Left lobe of liver (tissue), 2 donors: ENCODE measurements around the gene CMTM3. TPM values are rescaled to one million over a fixed set of nuclear protein-coding genes. Genes with fewer than 3 reads are reported as not detected.
A peak's percentile ranks its signal among the peaks of the same experiment; 100 is the strongest.
"Not testable (repeated sequence)": the region's sequence is repeated elsewhere in the genome, so short reads cannot be mapped to it uniquely, and the experiment has no call there.

Experiments
- ATAC-seq: fragments of 200-7000 bp; cut with Tn5 transposase; one replicate; pipeline ENCODE4 v1.9.1; 2020; ENCODE audit warnings: mild to moderate bottlenecking, moderate library complexity
- DNase-seq: peaks from one replicate; pipeline ENCODE4 v3.0.0-alpha.2; 2020; ENCODE audit warnings: low spot score
- total RNA-seq: library from RNA; stranded (reverse); gene quantifications from one replicate; pipeline ENCODE4 v1.2.1, GENCODE V29; 2021
- donor health status: DM: no; HTN: no; CAD: no; lungs with moderate emphysema.
- donor health status: DM: no; HTN: yes; CAD: no.

Gene CMTM3
- total RNA-seq, 1 donor from 2014 or later = 2.0 TPM

- DNase-seq = no peak
- ATAC-seq = no peak
These were observed 53.8 kb downstream of the CMTM3 start for GRCh38 chr16:66658143-66658859.

DNA sequence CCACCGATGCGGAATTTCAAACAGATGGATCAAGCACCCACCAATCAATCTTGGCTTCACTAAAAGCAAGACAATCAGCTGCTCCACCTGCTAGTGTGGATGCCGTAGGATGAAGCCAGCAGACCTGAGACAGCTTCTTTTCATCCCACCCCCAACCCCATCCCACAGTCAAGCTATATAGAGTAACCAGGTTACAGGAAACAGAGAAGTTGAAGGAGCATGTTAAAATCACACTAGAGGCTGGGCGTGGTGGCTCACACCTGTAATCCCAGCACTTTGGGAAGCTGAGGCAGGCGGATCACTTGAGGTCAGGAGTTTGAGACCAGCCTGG lies 54.3 kb downstream of the CMTM3 start:
- ATAC-seq (no peak), DNase-seq (no peak)

DNA sequence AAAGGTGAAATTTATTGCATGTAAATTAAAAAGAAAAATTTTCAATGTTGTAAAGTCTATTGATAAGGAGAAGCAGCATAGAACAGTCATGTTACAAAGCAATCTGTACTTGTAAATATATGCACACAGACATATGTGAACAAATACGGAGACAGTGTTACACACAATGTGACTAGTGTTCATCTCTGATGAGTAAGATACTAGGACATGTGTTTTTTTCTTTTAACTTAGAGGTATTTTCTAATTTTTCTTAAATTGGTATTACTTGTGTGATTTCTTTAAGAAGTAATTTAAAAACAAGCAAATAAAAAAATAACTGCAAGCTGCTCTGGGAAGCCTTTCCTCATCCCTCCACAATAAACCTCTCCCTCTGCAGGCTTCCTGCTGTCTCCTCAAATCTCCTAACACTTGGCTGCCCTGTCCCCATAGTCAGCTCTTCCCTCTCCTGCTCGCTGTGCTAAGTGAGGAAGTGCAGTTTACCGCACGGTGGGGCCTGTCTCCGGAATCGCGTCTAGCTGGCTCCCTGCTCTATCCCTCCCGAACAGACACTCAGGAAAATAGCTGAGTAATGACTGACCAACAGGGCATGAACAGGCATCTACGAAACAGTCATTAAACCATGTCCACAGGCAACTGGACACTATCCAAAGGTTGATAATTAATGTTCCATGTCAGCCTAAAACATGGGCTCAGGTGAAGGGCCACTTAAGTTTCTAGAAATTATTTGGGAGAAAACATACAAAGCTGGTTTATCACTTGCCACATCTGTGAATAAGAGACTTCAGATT lies 56.1 kb downstream of the CMTM3 start:
- DNase-seq (peak; percentile 67), ATAC-seq (peak; percentile 93)

- peak; percentile 40 for ATAC-seq
These were observed 56.7 kb downstream of the CMTM3 start for GRCh38 chr16:66661210-66661560.

DNA sequence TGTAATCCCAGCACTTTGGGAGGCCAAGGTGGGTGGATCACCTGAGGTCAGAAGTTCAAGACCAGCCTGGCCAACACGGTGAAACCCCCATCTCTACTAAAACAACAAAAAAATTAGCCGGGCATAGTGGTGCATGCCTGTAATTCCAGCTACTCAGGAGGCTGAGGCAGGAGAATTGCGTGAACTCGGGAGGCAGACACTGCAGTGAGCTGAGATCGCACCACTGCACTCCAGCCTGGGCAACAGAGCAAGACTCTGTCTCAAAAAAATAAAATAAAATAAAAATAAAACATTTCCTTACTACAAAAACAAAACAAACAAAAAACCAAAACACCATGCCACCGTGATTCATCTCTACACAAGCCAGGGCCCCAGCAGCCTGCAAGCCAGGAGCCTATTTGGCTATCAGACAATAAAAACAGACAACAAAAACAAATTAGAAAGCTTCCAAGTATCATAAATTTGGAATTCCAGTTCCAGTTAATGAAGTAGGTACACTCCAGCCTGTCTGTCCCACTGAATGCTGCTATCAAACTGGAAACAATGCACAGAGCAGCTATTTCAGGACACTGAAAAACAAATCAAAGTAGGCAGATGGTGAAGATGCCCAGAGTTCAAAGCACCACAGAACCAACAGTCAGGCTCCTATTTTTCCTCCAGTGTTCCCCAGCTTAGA lies 57.3 kb downstream of the CMTM3 start:
- ATAC-seq, DNase-seq: not testable (repeated sequence)

More at GRCh38 chr16:66661210-66661560, 56.7 kb downstream of the CMTM3 start:
- DNase-seq = no peak

DNA sequence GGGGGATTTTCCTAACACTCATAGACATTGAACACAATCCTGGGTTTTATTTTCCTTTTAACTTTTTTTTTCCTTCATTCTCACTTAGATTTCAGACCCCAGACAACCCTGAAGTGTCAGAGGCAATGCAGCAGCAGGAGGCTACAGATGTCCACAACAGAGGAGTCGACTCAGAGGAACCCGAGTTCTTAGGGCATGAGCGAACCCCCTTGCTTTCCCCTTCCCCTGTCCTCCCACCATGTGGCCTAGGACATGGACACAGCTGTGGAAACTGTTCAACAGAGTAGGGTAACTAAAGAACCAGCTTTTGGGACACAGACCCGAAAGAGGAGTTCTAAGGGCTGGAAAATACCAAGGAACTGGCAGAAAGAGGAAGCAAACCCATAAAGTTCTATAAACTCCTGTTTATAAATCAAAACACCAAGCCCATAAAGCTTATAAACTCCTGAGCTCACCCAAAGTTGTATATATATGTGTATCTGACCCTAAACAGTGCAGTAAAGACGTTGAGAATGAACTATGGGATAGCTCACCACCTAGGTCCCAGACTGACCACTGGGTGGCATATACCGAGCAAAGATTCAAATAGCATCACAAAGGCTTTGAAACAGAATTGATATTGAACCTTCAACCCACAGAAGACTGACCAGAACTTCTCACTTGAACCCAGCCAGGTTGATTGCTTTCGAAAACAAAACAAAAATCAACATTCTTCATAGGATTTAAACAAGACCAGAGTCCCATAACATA lies 58.1 kb downstream of the CMTM3 start:
- no peak for DNase-seq

More for the DNA sequence above, 58.1 kb downstream of the CMTM3 start:
- peak; percentile 83 for ATAC-seq

Other genes with a start within 250 kb of the CMTM3 start
- 13.5 TPM for gene CDH5, start 238.0 kb upstream of the CMTM3 start, total RNA-seq
- gene BEAN1, start 177.4 kb upstream of the CMTM3 start, total RNA-seq = 0.38 TPM
- gene TK2, start 54.6 kb upstream of the CMTM3 start, total RNA-seq = 39.0 TPM
- gene CKLF, start 52.1 kb upstream of the CMTM3 start, total RNA-seq = 10.5 TPM
- gene CMTM1, start 38.3 kb upstream of the CMTM3 start, total RNA-seq = 0.98 TPM
- gene CMTM2, start 25.2 kb upstream of the CMTM3 start, total RNA-seq = not detected
- 8.0 TPM for gene CMTM4, start 92.0 kb downstream of the CMTM3 start, total RNA-seq
- gene DYNC1LI2, start 146.9 kb downstream of the CMTM3 start, total RNA-seq = 44.0 TPM
- gene TERB1, start 196.9 kb downstream of the CMTM3 start, total RNA-seq = not detected
- 19.5 TPM for gene NAE1, start 226.3 kb downstream of the CMTM3 start, total RNA-seq
- not detected for gene CA7, start 239.7 kb downstream of the CMTM3 start, total RNA-seq